ENCODE results near the gene LBH.

Gene LBH

DNA sequence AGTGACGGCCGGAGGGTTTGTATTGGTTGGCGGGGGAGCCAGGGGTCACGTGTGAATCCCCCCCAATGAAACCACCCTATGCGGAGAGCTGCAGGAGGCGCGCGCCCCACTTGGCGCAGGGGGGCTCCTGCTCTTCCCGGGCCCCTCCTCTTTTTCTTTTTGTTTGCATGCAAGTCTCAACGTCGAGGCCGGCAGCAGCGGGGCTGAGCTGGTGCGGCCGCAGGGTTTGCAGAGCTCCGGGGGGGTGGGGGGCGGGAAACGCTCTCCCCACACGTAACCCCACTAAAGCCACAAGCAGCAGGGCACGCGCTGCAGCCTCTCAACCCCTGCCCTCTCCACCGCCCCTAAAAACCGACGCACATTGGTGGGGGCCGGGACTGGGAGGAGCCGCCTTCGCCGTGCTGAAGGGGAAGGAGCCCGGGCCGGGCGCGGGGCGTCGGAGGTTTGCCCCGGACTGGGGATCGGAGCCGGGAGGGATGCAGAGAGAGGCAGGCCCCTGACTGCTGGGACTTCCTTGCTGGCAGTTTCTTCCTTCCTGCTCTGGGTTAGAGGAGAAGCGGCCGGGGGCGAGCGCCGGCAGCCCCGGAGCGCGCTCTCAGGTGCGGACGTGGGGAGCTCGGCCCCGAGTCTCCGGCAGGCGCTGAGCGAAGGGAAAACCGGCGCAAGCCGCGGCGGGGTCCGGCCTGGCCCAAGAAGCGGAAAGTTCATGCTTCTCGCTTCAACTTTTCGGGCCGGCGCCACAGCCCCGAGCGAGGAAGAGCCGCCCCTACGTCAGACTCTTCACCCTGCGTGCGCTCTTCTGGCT, 864 bp downstream of the LBH start:
- in situ Hi-C loops (cut with MboI; ENCODE audit: low pct_unique_long_range_greater_than_20kb, low sequenced_read_pairs): no loop called here
- peak; percentile 73 for DNase-seq

DNA sequence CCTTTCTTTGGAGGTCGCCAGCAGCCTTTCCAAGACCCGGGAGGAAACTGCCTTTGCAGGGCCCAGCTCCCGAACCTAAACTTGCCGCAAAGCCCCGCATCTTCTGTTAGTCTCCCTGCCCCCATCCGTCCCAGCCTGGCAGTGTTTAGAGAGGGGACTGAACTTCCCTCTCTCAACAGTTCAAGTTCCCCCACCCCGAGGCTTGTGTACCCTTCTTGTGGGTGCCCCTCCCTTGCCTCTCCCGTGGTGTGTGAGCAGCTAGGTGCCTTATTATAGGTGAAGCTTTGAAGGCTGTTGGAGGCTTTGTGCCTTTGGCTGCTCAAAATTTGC, 1.4 kb downstream of the LBH start:
- no peak for DNase-seq
- in situ Hi-C loops (cut with MboI; ENCODE audit: low pct_unique_long_range_greater_than_20kb, low sequenced_read_pairs): no loop called here

DNA sequence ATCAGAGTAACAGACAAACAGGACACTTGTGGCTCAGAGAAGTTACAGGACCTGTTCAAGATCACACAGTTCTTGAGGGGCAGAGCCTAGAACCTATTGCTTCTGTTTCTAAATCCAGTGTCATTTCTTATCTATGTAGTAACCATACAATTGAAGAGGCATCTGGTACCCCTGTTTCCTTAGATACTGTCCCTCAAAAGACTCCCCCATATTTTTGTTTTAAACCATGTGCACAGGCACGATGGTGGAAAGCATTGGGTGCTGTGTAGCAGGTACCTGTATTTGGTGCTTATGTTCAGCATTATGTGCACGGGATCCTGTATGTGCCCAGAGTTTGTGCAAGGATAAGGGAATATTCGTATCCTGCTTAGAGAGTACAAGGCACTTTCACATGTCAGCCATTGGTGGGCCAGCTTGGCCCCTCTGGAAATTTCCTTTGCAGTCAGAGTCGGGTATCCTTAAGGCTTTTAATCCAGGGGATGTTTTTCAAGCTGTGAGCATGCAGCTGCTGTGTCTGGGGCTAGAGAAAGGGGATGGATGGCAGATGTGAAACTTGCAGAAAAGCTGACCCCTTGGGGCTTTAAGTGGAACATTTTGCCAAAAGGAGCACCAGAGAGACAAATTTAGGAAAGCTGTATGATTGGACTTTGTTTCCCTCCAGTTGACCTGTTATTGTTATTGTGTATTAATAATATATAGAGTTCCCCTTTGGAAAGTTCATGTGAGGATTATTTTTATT, 2.1 kb downstream of the LBH start:
- in situ Hi-C loops (cut with MboI; ENCODE audit: low pct_unique_long_range_greater_than_20kb, low sequenced_read_pairs): no loop called here
- no peak for DNase-seq

DNA sequence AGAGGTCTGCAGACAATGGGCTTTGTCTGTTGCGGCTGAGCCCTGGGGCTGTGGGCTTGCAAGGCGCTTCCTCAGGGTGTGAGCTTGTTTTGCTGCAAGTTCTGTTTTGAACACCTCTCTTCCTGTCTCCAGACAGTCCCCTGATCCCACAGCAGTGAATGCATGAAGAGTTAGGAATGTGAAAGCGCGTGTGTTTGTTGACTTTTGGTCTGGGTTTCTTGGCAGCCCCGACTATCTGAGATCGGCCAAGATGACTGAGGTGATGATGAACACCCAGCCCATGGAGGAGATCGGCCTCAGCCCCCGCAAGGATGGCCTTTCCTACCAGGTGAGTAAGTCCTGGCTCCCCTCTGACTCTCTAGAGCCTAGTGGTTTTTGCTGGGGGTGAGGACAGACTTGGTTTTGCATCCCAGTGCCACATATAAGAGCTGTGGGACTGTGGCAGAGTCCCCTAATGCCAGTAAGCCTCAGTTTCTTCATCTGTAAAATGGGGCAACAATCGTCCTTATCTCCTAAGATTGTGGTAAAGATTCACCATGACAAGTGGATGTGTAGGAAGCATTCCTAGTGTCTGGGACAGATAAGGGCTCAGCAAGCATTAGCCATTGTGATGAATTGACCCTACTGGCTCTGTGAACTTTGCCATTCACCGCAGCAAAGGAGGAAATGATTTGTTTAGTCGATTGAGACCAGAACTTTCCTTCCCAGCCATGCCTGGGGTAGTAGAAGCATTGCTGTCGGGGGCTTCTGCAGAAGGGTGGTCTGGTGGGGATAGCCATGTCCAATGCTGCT, 3.0 kb downstream of the LBH start:
- DNase-seq: no peak
- in situ Hi-C loops (cut with MboI; ENCODE audit: low pct_unique_long_range_greater_than_20kb, low sequenced_read_pairs): no loop called here

DNA sequence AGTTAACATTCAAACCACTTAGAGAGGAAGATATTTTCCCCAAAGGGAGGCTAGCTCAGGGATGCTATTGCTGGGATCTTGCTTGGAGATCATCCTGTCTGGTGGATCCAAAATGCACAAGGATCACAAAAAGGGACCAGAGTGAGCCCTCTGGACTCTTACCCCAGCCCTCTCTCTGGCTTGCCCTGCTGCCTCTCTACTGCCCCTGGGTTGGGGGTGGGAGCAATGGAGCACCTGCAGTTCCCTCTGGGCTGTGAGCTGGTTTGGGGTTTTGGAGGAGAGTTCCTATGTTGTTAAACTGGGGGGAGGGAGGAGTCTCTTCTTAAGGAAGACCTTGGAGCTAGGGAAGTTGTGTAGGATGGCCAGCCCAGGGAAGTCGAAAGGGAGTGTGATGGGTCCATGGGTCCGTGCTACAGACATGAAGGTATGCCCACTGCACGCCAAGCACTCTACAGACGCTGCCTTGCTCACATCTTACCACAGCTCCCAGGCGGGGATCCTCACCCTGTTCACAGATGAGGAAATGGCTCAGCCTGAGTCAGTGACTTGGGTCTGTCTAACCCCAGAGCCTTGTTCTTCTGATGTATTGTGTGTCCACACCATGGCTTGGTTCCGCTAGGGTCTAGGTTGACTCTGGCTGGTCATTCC, 3.8 kb downstream of the LBH start:
- no peak for DNase-seq
- in situ Hi-C loops (cut with MboI; ENCODE audit: low pct_unique_long_range_greater_than_20kb, low sequenced_read_pairs): no loop called here

DNA sequence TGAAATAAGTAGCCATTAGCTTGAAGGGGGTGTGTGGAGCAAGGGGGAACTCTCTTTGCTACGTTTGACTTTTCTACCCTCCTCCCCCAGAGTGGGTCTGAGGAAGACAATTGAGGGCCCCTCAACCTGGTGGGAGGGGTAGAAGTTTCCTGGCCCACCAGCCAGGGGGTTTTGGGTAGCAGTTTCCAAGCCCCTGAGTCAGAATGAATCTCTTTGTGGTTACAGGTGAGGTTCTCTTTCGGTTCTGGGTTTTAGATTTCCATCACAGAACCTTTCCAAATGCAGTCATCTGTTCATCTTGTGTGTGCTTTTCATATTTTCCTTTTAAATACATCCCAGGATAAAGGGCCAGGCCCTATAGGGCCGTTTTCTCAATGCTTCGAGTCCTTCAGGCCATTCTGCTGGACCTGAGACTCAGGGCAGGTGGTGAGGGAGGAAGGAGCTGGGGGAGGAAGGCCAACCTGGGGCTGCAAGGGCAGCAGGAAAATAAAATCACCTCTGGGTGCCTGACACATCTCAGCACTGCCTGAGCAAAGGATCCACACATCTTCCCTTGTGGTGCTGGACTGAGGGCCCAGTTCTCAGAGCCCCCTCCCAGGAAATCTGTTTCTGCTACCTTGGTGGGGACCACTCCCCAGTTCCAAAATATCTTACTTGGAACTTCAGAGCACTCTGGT, 4.7 kb downstream of the LBH start:
- in situ Hi-C loops (cut with MboI; ENCODE audit: low pct_unique_long_range_greater_than_20kb, low sequenced_read_pairs): no loop called here
- no peak for DNase-seq

DNA sequence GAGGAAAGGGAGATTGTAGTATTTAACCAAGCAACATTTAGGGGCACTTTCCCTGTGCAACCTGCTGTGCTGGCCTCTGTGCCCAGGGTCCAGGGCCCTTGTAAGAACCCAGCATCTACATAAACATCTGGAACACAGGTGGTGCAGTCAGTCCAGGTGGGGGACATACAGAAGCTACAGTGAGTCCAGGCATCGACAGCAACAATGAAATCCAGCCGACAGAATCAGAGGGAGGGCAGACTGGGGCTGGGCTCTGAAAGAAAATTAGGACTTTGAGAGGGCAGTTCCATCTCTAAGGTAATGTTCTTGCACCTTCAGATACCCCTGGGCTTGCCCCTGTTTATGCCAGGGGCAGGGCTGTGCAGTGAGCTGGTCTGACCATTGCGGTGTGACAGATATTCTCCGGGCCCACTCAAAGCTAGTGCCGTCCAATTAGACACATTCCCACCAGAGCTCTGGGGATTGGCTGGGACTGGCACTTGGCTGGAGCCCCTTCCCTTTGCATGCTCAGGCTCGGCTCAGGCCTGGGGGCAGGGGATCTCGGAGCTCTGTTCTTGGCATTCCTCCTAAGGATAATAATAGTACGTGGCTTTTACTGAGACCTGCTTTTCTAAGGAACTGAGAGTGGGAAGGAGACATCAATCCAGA, 5.4 kb downstream of the LBH start:
- no peak for DNase-seq
- in situ Hi-C loops (cut with MboI; ENCODE audit: low pct_unique_long_range_greater_than_20kb, low sequenced_read_pairs): no loop called here

DNA sequence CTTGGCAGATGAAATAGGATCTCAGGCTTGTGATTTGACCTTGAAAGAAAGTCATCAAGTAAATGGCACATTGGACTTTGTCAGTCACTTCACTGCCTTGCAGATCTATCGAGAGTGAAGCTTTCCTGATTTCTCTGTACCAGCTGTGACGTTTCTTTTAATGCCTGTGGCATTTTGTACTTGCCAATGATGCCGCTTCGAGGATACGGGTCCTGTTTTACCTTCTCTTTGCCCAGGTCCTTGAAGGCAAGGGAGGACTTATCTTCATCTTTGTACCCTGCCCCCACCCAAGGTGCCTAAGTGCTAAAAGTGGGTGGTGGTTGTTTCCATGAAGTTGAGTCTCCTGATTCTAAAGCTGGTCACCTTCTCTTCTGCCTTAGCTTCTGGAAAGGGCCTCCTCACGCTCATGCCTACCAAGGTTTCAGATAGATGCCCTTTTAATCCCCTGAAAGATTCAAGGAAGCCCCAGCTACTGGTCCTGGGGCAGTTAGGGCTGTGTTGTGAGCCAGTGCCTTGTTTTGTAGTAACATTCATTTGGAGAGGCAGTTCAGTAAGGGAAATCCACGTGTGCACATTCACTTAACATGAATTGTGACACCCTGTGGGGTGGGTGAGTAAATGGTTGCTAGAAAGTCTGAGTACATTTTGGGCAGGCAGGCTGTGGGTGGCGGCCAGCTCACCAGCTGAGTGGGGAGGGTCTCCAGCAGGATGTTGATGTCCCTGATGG, 6.1 kb downstream of the LBH start:
- no peak for DNase-seq
- in situ Hi-C loops (cut with MboI; ENCODE audit: low pct_unique_long_range_greater_than_20kb, low sequenced_read_pairs): no loop called here

DNA sequence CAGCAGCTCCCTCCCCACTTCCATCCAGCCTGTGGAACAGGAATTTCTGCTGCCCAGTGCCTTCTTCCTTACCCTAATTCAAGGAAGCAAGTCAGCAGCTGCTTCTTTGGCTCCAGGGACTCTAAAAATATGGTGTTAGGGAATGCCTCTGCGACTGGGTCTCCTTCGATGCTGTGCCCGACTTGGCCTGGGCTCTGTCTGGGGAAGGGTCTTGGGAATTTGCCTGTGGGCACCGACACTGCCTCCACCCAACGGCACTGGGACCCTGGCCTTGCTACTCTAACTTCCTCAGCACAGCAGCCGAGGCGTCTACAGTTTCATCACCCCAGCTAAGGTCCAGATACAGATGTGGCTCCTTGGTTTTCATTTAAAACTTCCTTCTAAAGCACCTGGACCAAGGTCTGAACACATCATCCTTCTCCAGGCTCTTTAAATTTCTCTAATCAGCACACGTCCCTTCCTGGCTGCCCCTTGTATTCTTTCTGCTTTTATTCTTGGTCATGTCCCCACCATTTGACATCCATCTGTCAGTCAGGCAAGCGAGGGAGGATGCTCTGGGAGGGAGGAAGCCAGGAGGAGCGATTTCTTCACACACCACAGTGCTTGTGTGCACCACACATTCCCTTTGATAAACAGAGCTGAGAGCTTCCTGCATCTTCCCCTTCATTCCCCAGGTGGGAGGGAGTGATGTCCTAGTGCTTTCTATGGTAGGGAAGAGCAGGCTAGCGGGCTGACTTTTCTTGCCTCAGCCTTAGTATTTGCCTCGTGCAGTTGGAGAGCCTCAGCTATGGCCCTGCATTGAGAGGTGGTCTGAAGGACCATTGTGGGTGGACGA, 6.8 kb downstream of the LBH start:
- in situ Hi-C loops (cut with MboI; ENCODE audit: low pct_unique_long_range_greater_than_20kb, low sequenced_read_pairs): no loop called here
- no peak for DNase-seq

DNA sequence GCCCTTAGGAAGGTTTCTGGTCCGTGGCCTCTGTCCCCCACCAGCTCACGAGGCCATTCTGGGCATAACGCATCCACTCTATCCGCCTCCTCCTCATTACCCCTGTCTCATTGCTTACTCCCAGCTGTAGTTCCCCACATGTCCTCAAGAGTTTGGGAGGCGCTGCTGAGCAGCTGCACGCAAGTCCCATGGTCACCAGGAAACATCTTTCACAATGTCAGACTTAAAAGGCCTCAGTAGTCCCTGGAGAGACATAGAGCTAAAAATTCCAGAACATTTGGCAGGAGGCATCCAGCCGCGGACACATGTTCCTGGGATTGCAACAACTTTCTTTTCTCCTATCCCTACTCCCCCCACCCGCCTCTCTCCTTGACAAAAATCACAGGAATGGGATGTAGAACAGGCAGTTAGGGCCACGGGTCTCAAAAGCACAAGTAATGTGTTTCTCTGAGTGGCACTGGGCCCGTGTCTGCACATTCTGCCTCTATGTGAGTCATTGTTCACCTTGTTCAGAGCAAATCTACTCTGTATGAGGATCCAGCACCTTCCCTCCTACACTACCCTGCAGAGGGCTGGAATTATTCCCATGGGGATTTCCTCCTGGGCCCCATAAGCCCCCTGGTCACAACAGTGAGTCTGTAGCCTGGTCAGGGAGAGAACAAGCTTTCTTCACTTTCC, 8.1 kb downstream of the LBH start:
- peak; percentile 66 for DNase-seq
- in situ Hi-C loops (cut with MboI; ENCODE audit: low pct_unique_long_range_greater_than_20kb, low sequenced_read_pairs): no loop called here

DNA sequence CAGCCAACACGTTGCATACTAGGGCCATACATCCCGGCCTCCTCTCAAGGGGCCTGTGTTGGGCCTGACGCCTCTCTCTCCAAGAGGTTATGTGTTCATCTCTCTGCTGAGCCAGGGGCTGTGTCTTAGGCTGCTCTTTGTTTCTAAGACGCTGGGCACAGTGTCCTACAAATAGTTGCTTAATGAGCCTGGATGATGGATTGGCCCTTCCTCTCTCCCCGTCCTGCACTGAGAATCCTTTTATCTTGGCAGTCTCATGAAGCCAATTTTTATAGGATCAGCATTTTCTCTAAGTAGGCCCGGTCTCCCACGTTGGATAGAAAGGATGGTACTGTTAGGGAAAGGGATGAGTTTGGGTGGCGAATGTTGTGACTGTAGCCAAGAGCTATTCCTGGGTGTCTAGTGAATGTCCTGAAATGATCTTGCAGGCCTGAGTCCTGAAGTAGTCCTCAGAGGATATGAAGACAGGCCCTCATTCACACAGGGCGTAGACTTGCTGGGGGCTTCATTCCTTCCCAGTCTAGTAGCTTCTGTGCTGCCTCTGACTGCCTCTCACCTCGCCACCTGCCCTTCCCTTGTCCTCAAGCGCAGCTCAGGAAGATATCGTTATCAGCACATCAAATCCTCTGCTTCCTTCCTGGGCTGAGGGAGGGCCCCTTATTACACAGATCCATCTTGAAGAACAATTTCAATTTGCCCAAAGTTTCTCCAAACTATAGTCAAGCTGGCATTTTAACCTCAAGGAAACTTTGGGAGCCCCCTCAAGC, 8.8 kb downstream of the LBH start:
- DNase-seq: no peak
- in situ Hi-C loops (cut with MboI; ENCODE audit: low pct_unique_long_range_greater_than_20kb, low sequenced_read_pairs): no loop called here

DNA sequence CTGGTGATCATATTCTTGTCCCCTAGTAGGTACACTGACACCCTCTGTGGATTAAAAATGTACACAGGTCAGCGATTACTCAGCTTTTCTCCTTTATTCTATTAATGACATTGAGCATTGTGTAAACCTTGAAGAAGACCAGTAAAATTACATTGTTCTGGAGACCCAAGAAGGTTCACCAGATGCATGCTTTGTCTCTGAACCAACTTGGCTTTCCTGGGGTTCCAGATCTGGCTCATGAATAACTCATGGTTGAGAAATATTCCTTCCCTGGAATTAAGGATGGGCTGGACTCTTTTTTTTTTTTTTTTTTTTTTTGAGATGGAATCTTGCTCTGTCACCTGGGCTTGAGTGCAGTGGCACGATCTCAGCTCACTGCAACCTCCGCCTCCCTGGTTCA, 11.9 kb downstream of the LBH start:
- DNase-seq: no peak
- in situ Hi-C loops (cut with MboI; ENCODE audit: low pct_unique_long_range_greater_than_20kb, low sequenced_read_pairs): no loop called here

DNA sequence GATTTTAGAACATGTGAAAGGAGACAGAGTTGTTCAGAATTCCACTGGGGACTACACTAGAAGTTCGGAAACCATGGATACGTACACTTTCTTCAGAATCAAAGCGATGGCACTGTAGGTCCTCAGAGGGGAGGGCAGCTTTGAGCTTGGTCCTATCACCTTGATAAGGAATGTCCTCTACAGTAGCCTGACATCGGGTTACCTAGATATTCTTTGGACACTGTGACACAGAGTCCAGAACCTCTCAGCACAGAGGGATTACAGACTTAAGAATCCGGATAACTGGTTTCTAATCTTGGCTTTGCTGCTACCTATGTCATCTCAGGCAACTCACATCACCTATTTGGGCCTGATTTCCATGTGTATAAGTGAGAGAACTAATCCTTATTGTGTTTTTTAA, 14.0 kb downstream of the LBH start:
- DNase-seq: no peak
- in situ Hi-C loops (cut with MboI; ENCODE audit: low pct_unique_long_range_greater_than_20kb, low sequenced_read_pairs): no loop called here

DNA sequence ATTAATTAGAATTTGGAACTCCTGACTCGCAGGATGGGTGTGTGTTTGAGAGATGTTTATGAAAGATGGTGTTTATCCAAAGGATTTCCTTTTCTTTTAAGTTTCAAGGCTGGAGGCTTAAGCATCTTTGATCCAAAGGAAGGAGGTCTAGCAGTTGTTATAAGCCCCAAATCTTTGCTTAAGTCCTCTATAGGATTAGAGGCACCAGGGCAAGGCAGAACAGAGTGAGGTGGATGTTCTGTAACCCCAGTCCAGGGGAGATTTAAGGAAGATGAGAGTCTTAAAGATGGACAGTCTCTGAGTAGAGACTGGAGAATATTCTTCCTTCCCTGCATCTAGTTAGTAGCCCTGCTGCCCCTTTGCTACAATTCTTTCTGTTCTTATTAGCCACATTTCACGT, 17.5 kb downstream of the LBH start:
- in situ Hi-C loops (cut with MboI; ENCODE audit: low pct_unique_long_range_greater_than_20kb, low sequenced_read_pairs): no loop called here
- no peak for DNase-seq

DNA sequence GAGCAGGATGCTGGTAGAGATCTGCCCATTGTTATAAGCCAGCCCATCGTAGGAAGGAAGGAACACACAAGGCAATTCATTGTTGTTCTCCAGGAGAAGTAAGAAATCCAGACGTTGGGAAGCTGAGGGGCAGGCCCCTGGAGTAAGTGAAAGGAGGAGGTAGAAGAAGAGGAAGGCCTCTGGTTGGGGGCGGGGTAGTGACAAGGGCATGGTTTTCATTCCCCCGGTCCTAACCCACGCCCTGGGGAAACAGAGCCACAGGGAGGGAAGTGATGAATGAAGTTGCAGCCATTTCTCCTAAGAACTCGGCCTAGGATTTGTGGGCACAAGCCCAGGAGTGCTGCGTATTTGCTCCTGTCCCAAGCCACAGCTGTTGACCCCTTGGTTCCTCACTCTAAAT, 18.0 kb downstream of the LBH start:
- no peak for DNase-seq
- in situ Hi-C loops (cut with MboI; ENCODE audit: low pct_unique_long_range_greater_than_20kb, low sequenced_read_pairs): no loop called here

DNA sequence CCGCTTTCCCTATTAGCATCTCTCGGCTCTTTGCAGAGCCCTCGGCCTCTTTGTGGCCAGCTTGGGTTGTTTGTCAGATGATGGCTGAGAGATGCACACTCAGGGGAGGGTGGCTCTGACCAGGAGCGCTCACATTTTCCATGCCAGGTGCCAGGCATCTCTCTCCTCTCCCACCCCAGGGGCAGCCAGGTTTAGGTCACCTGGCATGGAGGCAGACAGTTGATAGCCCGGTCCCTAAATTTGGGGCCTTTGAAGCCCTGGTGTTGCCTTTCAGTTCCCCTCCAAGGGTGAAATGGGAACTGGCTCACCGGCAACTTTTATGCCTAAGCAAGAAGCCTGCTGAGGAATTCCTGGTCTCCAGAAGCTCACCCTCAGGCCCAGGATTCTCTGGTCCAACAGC, 19.1 kb downstream of the LBH start:
- no peak for DNase-seq
- in situ Hi-C loops (cut with MboI; ENCODE audit: low pct_unique_long_range_greater_than_20kb, low sequenced_read_pairs): no loop called here

Measured in KBM-7 (cell line).